ENCODE measurements around the gene KRT26. TPM values are rescaled to one million over a fixed set of nuclear protein-coding genes. Genes with fewer than 3 reads are reported as not detected.

KRT26 gene
- total and polyA plus RNA-seq, 2 experiments from 2014 or later, result not detected

DNA sequence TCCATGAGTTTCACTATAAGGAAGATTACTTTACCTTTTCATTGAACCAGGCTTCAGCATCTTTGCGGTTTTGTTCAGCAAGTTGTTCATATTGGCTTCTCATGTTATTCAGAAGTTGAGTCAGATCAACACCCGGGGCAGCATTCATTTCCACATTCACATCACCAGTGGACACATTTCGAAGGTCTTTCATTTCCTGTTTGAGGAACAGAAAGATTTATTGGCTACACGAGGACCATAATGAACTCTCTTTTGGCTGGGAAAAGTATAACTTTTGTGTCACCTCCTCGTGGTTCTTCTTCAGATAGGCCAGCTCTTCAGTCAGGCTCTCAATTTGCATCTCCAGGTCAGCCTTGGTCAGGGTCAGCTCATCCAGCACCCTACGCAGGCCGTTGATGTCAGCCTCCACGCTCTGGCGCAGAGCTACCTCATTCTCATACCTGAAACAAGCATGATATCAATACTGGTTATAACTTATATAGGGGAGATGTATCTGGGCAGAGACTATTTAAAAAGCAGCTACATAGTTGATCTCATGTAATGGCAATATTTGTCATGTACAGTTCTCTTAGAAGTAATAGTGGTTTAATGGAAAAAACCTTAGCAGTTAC is 48.3 kb upstream of the KRT26 start:
- H3K4me1 Mint-ChIP-seq, result 0 out of 3 replicates have a peak, but pooled peaks cover 2% of the 10 kb centered on the region
- DNase-seq (ENCODE audit: low spot score), result no peak
- TF ChIP-seq JUNB (IDR thresholded peaks at IDR 0.05; ENCODE audit: unreplicated experiment) (no peak), ZNF331 (CRISPR knock-in tag; IDR thresholded peaks at IDR 0.05; ENCODE audit: low read depth) (no peak)
- peaks cover 3% of the 10 kb centered on the region for H3K27me3 Mint-ChIP-seq (ENCODE audit: insufficient read depth, low read depth, poor library complexity)
- Histone ChIP-seq H3K27ac (ENCODE audit: low read depth) (no peak overlapping the region), H3K4me2 (0 out of 2 replicates have a peak overlapping the region, but pooled peaks have one; percentile 83), H3F3A (replicated peaks; ENCODE audit: low read depth) (peaks cover 6% of the 10 kb centered on the region; the same call in 1 of the 2 replicates), H4K20me1 (replicated peaks; ENCODE audit: insufficient read depth) (no peaks in the 10 kb centered on the region), H2AFZ (no peak overlapping the region), H3K4me3 (no peak overlapping the region), H3K9me2 (ENCODE audit: insufficient read depth) (peaks cover 2% of the 10 kb centered on the region; the same call in 1 of the 2 replicates), H3K4me1 (ENCODE audit: insufficient read depth) (peaks cover 10% of the 10 kb centered on the region; the same call in 1 of the 2 replicates), H3K79me2 (replicated peaks; ENCODE audit: insufficient read depth) (no peaks in the 10 kb centered on the region), H3K36me3 (ENCODE audit: insufficient read depth) (peaks cover 5% of the 10 kb centered on the region; the same call in 1 of the 2 replicates), H3K27me3 (ENCODE audit: insufficient read depth) (0 out of 2 replicates have a peak, but pooled peaks cover 2% of the 10 kb centered on the region)
- no peak overlapping the region for H3K27ac Mint-ChIP-seq
- H3K4me3 Mint-ChIP-seq, result peak overlapping the region; percentile 91
- no peak for ATAC-seq
- no peaks in the 10 kb centered on the region; the same call in 2 of the 3 replicates for H3K9me3 Mint-ChIP-seq
- peaks cover 8% of the 10 kb centered on the region; the same call in 2 of the 3 replicates for H3K36me3 Mint-ChIP-seq (ENCODE audit: low read depth)

DNA sequence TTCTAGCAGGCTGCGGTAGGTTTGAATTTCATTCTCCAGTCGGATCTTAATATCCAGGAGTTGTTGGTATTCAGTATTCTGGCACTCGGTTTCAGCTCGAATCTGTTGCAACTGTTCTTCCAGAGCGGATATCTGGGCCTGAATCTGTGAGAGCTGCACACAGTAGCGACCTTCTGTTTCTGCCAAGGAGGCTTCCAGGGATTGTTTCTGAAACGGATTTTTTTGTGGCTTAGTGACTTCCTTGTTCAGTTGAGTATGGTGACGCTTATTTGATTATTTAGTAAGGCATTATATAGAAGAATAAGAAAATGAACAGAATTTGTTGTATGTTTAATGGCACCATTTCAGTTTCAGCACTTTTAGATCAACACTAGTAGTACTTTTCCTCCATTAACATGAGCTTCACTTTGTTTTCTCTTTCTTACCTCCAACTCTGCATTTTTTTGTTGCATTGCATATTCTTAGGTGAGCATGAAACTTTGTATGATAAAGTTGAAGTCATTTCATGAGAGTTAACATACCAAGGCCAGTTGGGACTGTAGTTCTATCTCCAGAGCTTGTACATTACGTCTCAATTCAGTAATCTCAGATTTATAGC is 47.6 kb upstream of the KRT26 start:
- peaks cover 10% of the 10 kb centered on the region; the same call in 1 of the 2 replicates for H3K4me1 ChIP-seq (ENCODE audit: insufficient read depth)
- Mint-ChIP-seq H3K4me1 (0 out of 3 replicates have a peak, but pooled peaks cover 2% of the 10 kb centered on the region), H3K27ac (peak overlapping the region; percentile 55; the same call in 1 of the 2 replicates), H3K4me3 (peak overlapping the region; percentile 91), H3K9me3 (no peaks in the 10 kb centered on the region; the same call in 2 of the 3 replicates), H3K27me3 (ENCODE audit: insufficient read depth, low read depth, poor library complexity) (peaks cover 3% of the 10 kb centered on the region), H3K36me3 (ENCODE audit: low read depth) (peaks cover 8% of the 10 kb centered on the region; the same call in 2 of the 3 replicates)
- H3K79me2 ChIP-seq (replicated peaks; ENCODE audit: insufficient read depth), result no peaks in the 10 kb centered on the region
- H3K36me3 ChIP-seq (ENCODE audit: insufficient read depth), result peaks cover 5% of the 10 kb centered on the region; the same call in 1 of the 2 replicates
- H3F3A ChIP-seq (replicated peaks; ENCODE audit: low read depth), result peaks cover 6% of the 10 kb centered on the region; the same call in 1 of the 2 replicates
- peak overlapping the region; percentile 83 for H3K4me2 ChIP-seq
- TF ChIP-seq, protein P1, sequence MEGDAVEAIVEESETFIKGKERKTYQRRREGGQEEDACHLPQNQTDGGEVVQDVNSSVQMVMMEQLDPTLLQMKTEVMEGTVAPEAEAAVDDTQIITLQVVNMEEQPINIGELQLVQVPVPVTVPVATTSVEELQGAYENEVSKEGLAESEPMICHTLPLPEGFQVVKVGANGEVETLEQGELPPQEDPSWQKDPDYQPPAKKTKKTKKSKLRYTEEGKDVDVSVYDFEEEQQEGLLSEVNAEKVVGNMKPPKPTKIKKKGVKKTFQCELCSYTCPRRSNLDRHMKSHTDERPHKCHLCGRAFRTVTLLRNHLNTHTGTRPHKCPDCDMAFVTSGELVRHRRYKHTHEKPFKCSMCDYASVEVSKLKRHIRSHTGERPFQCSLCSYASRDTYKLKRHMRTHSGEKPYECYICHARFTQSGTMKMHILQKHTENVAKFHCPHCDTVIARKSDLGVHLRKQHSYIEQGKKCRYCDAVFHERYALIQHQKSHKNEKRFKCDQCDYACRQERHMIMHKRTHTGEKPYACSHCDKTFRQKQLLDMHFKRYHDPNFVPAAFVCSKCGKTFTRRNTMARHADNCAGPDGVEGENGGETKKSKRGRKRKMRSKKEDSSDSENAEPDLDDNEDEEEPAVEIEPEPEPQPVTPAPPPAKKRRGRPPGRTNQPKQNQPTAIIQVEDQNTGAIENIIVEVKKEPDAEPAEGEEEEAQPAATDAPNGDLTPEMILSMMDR (conservative IDR thresholded peaks at IDR 0.05; ENCODE audit: low read depth in 2 of 2), result no peak
- TF ChIP-seq JUNB (IDR thresholded peaks at IDR 0.05; ENCODE audit: unreplicated experiment) (no peak), NANOG (IDR thresholded peaks at IDR 0.05; ENCODE audit: borderline replicate concordance) (no peak), ZNF114 (CRISPR knock-in tag; IDR thresholded peaks at IDR 0.05) (no peak), CREB1 (CRISPR knock-in tag; IDR thresholded peaks at IDR 0.05; ENCODE audit: low read depth) (no peak), EZH2phosphoT487 (IDR thresholded peaks at IDR 0.05; ENCODE audit: unreplicated experiment) (no peak)
- TF ChIP-seq, protein P2, sequence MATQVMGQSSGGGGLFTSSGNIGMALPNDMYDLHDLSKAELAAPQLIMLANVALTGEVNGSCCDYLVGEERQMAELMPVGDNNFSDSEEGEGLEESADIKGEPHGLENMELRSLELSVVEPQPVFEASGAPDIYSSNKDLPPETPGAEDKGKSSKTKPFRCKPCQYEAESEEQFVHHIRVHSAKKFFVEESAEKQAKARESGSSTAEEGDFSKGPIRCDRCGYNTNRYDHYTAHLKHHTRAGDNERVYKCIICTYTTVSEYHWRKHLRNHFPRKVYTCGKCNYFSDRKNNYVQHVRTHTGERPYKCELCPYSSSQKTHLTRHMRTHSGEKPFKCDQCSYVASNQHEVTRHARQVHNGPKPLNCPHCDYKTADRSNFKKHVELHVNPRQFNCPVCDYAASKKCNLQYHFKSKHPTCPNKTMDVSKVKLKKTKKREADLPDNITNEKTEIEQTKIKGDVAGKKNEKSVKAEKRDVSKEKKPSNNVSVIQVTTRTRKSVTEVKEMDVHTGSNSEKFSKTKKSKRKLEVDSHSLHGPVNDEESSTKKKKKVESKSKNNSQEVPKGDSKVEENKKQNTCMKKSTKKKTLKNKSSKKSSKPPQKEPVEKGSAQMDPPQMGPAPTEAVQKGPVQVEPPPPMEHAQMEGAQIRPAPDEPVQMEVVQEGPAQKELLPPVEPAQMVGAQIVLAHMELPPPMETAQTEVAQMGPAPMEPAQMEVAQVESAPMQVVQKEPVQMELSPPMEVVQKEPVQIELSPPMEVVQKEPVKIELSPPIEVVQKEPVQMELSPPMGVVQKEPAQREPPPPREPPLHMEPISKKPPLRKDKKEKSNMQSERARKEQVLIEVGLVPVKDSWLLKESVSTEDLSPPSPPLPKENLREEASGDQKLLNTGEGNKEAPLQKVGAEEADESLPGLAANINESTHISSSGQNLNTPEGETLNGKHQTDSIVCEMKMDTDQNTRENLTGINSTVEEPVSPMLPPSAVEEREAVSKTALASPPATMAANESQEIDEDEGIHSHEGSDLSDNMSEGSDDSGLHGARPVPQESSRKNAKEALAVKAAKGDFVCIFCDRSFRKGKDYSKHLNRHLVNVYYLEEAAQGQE (IDR thresholded peaks at IDR 0.05; ENCODE audit: unreplicated experiment), result no peak
- TF ChIP-seq, protein P3, sequence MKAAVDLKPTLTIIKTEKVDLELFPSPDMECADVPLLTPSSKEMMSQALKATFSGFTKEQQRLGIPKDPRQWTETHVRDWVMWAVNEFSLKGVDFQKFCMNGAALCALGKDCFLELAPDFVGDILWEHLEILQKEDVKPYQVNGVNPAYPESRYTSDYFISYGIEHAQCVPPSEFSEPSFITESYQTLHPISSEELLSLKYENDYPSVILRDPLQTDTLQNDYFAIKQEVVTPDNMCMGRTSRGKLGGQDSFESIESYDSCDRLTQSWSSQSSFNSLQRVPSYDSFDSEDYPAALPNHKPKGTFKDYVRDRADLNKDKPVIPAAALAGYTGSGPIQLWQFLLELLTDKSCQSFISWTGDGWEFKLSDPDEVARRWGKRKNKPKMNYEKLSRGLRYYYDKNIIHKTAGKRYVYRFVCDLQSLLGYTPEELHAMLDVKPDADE (IDR thresholded peaks at IDR 0.05), result no peak
- peaks cover 2% of the 10 kb centered on the region; the same call in 1 of the 2 replicates for H3K9me2 ChIP-seq (ENCODE audit: insufficient read depth)
- peak overlapping the region; percentile 94 for H3K4me3 ChIP-seq
- no peaks in the 10 kb centered on the region for H4K20me1 ChIP-seq (replicated peaks; ENCODE audit: insufficient read depth)
- peak overlapping the region; percentile 97 for H2AFZ ChIP-seq
- peak overlapping the region; percentile 86 for H3K27ac ChIP-seq (ENCODE audit: low read depth)
- ATAC-seq, result peak; percentile 35; the same call in 2 of the 3 replicates
- no peak for DNase-seq (ENCODE audit: low spot score)
- H3K27me3 ChIP-seq (ENCODE audit: insufficient read depth), result no peaks in the 10 kb centered on the region

Measured in GM23338 (cell line).